GM21360 (cell line): Measurements from ENCODE around the gene EFEMP2.
"Not testable (repeated sequence)": the region's sequence is repeated elsewhere in the genome, so short reads cannot be mapped to it uniquely, and the experiment has no call there.

Source experiments
- ATAC-seq: cut with Tn5 transposase; IDR thresholded peaks from one replicate; pipeline ENCODE4 v1.9.1; 2021; ENCODE audit warnings: mild to moderate bottlenecking, moderate library complexity; ENCODE audit not compliant: unreplicated experiment

EFEMP2 gene

DNA sequence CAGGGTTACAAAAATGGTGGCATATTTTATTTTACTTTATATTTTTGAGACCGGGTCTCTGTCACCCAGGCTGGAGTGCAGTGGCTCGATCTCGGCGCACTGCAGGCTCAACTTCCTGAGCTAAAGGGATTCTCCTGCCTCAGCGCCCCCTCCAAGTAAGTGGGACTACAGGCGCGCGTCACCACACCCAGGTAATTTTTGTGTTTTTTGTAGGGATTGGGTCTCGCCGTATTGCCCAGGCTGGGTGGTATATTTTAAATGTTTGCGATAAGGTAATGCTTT, 28.2 kb upstream of the EFEMP2 start:
- ATAC-seq = no peak

DNA sequence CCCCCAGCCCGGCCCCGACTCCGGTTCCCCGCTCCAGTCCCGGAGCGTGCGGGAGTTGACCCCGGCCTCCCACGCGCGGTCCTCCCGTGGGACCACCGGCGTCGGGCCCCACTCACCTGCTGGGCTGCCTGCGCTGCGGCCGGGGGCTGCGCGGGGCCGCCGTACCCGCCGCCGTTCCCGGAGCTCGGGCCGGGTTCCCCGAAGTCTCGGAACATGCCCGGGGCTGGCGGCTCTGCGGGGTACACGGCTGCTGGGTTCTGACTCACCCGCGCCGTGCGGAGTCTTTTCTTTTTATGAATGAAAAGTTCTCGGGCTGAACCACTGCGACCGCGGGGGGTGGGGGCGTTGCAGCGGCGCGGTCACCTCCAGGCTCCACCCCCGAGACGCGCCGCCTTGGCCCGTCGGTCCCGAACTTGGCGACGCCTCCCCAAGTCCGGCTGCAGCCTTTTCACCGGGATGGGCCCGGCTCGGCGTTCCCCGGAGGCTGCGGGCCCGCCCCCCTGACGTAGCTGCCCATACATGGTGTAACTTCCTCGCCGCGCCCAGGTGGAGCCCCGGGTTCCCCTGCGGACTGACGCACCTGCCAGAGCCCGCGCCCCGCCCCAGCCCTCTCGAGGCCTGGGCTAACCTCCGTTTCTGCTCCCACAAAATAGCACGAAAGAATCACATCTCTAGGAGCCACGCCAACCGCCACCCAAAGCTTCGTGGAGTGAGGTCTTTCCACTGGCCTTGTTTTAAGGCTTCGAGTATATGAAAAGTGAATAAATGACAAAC, 27.7 kb upstream of the EFEMP2 start, which contains the start of gene FOSL1:
FOSL1 (minus strand) TSS at position 264 of the 774 bp plus-strand sequence; CDS start at position 215, 49 bp downstream.
- peak; percentile 70 for ATAC-seq

DNA sequence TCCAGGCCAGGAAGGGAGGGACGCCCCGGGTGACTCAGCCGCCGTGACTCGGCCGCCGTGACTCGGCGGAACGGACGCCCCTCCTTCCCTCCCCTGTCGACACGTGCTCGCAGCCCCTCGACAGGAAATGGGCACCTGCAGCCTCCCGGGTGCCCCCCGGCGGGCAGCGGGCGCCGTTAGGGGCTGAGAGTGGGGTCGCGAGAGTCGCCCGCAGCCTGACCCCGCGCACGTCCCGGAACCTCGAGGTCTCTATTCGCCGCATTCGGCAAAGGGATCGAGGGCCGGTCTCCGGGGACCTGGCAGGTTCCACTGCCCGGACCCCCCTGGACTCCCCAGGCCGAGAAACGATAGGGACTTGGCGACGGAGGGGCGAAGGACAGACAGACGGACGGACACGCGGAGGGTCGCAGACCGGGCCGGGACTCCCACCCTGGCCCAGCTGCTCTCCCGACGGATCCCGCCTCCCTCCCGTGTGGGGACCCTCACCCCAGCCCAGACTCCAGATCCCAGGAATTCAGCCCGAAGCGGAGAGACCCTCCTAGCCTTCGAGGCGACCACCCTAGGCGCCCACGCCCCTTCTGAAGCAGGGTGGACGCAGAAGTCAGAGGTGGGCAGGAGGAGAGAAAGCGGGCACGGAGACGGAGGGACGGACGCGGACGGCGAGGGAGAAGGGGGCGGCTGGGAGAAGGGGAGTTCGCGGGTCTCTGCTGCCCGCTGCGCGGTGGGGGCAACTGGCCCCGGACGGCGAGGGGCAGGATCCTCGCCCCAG, 26.9 kb upstream of the EFEMP2 start:
- ATAC-seq = no peak

- ATAC-seq = no peak
These were observed 26.2 kb upstream of the EFEMP2 start for GRCh38 chr11:65898656-65899355.

DNA sequence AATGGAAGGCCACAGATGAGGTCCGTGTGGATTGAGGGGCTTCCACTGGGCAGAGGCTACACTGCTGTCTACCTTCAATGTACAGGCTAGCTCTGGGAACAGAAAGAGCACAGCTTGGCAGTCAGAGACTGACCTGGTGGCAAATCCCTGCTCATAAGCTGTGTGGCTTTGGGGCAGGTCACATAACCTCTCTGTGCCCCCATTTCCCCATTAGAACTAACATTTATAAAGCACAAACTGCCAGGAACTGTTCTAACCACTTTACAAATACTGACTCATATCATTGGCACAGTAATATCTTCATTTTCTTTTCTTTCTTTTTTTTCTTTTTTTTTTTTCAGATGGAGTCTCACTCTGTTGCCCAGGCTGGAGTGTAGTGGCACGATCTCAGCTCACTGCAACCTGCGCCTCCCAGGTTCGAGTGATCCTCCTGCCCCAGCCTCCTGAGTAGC, 24.4 kb upstream of the EFEMP2 start:
- no peak for ATAC-seq

GRCh38 chr11:65896034-65896999, 23.7 kb upstream of the EFEMP2 start:
- no peak for ATAC-seq

GRCh38 chr11:65895482-65895981, 22.9 kb upstream of the EFEMP2 start:
- ATAC-seq = no peak

DNA sequence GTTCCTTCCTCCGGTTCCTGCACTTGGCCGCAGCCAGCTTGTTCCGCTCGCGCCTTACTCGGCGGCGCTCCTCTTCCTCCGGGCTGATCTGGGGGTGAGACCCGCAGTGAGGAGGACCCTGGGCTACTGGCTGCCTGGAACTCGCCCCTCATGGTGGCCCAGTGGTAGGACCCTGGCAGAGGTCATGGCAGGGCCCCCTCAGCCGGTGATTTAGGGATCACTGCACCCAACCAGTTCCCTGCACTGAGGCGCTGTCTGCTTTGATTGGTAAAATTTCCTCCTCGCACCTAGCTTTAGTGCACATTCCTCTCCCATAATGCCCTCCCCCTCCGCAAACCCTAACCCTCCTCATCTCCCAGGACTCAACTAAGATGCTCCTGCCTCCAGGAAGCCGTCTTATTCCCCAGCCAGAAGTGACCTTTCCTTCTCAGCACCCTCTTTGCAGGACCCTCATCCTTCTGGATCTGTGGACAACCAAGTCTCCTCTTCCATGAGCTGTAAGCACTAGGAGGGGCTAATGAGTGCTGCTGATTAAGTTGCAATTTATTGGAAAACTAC, 21.5 kb upstream of the EFEMP2 start:
- ATAC-seq = no peak

- no peak for ATAC-seq
These were observed 20.2 kb upstream of the EFEMP2 start for GRCh38 chr11:65892661-65893317.

GRCh38 chr11:65892137-65892540, 19.5 kb upstream of the EFEMP2 start:
- ATAC-seq = not testable (repeated sequence)

DNA sequence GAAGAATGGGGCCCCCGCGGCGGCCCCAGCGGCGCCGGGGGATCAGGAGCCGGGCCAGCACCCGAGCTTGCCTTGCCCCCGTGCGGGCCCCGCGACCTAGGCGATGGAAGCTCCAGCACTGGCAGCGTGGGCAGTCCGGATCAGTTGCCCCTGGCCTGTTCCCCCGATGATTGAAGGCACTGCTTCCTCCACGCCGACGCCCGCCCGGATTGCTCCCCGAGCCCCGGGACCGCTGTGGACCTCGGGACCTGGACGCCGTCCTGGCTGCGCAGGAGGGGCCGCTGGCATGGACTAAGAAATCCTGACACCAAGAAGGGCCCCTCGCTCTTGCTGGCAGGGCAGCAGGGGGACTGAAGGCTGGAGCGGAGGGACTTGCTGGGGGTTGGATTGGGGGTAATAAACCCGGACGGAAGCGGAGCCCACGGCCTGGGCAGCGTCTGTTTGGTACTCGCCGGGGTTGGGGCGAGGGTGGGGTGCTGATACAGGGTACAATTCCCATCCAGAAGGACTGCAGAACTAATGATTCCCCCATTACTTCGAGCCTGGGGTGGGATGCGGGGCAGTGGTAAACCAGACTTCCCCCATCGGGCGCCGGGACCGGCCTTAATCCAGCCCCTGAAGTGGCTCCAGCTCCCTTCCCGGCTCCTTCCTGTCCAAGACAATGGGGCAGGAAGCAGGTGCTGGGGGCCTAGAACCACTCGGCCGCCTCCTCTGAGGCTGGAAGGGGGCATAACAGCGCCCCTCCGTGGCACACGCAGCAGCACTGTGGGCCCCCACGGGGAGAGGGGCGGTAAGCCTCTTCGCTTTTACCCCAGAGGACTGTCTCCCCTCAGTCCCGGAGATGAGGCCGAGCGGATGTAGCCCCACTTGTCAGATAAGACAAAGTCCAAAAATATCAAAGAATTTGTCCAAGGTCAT, 18.9 kb upstream of the EFEMP2 start:
- ATAC-seq = no peak

GRCh38 chr11:65890324-65891218, 18.0 kb upstream of the EFEMP2 start, which contains the start of gene CCDC85B:
CCDC85B (plus strand) TSS chr11:65890673; CDS start chr11:65890784, 111 bp downstream.
- ATAC-seq = peak; percentile 41

GRCh38 chr11:65888163-65888814, 15.7 kb upstream of the EFEMP2 start, which contains the start of gene FIBP:
FIBP (minus strand) TSS chr11:65888471; CDS start chr11:65888418, 53 bp downstream.
- ATAC-seq = peak; percentile 34

DNA sequence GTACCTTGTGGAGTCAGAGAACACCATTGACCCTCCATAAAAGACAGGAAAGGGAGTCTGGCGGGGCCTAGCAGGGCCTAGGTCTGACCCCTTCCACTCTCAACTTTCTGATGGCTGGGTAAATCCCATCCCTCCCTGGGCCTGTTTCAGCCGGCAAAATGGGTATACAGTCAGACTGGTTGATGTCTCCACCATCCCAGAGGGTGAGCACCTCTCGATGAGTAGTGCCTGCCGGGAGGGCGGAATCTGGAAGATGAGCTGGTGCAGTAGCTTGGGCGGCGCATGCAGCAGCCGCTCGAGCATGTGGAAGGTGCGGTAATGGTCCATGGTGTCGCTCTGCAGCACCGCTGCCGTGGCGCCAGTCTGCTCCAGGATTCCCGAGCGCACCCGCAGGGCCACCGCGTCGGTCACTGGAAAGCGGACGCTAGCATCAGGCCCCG, 15.1 kb upstream of the EFEMP2 start:
- no peak for ATAC-seq

DNA sequence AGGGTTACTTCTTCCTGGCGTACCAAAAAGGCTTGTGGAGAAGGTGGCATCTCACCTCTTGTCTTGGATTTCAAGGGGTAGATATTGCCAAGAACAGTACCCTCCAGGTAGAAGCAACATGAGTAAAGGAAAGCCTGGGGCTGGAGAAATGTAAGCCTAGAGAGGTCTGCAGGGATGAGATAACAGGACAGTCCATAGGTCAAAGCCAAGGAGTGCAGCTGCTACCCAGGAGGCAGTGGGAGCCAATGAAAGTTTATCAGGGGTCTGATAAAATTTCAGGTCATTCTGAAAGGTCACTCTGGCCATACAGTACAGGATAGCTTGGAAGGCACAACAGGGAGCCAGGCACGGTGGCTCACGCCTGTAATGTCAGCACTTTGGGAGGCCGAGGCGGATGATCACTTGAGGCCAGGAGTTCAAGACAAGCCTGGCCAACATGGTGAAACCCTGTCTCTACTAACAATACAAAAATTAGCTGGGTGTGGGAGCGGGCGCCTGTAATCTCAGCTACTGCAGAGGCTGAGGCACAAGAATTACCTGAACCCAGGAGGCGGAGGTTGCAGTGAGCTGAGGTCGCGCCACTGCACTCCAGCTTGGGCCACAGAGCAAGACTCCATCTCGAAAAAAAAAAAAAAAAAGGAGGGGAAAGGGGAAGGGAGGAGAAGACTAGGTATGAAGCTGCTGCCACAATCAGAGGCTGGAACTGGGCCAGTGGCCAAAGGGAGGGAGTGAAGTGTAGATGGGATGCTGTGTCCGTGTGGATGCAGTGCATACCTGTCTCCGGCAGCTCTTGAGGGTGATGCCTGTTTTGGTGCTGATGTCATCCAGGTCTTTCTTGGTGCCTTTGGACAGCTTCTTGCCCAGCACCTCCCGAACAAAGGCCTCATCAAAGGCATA, 14.5 kb upstream of the EFEMP2 start:
- ATAC-seq = no peak
